Mucosa of rectum (tissue), 2 donors: ENCODE results near the gene ULBP3.

Source experiments
- H3K27ac ChIP-seq, 2 donors: one replicate each; pipeline ENCODE4 v1.7.0; 2013; ENCODE audit warnings: inconsistent platforms in 2 of 2, low read depth in 2 of 2, low read length in 2 of 2
- H3K27me3 ChIP-seq, 2 donors: one replicate each; pipeline ENCODE4 v1.7.0; 2013; ENCODE audit warnings: low read length in 2 of 2; ENCODE audit not compliant: control insufficient read depth in 2 of 2, insufficient read depth in 2 of 2
- H3K36me3 ChIP-seq, 2 donors: one replicate each; pipeline ENCODE4 v1.7.0; 2013; ENCODE audit warnings: low read length in 2 of 2; ENCODE audit not compliant: control insufficient read depth in 2 of 2, insufficient read depth in 2 of 2
- H3K4me1 ChIP-seq, 2 donors: one replicate each; pipeline ENCODE4 v1.7.0; 2013; ENCODE audit warnings: low read length in 2 of 2, mild to moderate bottlenecking in 1 of 2; ENCODE audit not compliant: control insufficient read depth in 2 of 2, insufficient read depth in 2 of 2
- H3K4me3 ChIP-seq, 2 donors: one replicate each; pipeline ENCODE4 v1.7.0; 2013; ENCODE audit warnings: low read length in 2 of 2
- H3K9ac ChIP-seq, 2 donors: one replicate each; pipeline ENCODE4 v1.7.0; 2013; ENCODE audit warnings: low read length in 2 of 2, low read depth in 1 of 2, mild to moderate bottlenecking in 1 of 2
- H3K9me3 ChIP-seq, 2 donors: one replicate each; pipeline ENCODE4 v1.7.0; 2013; ENCODE audit warnings: low read length in 2 of 2; ENCODE audit not compliant: control insufficient read depth in 2 of 2
- donor health status: healthy.
- donor health status: Normal muscosa, but diverticular disease.

Gene ULBP3

GRCh38 chr6:150098155-150098554 lies 29.2 kb upstream of the ULBP3 start:
- H3K4me1 ChIP-seq = no peaks in the 10 kb centered on the region
- H3K9me3 ChIP-seq = no peaks in the 10 kb centered on the region
- peaks cover 4 to 8% of the 10 kb centered on the region in 2 donors for H3K27me3 ChIP-seq
- no peaks in the 10 kb centered on the region for H3K36me3 ChIP-seq
- H3K27ac ChIP-seq = no peak overlapping the region
- no peak overlapping the region for H3K4me3 ChIP-seq
- H3K9ac ChIP-seq = no peak overlapping the region

GRCh38 chr6:150093397-150093796 lies 24.5 kb upstream of the ULBP3 start:
- no peak overlapping the region for H3K27ac ChIP-seq

DNA sequence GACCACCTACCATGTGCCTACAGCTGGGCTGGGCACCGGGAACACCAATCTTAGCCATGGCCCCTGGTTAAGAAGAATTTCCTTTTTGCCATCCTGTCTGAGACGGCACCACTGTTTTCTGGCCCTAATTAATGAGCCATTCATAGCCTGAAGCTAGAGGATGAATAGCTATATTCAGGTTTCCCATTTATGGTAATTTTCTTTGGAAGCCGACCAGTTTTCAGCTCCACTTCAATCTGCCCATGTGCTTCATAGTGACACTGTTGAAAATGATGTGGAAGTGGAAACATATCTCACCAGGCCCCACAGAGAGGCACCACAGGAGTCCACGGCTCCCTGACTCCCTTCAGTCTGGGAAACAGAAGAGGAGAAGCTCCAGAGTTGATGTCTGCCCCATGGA lies 22.6 kb upstream of the ULBP3 start:
- no peak overlapping the region for H3K4me3 ChIP-seq
- H3K27me3 ChIP-seq = peaks cover 2 to 4% of the 10 kb centered on the region in 2 donors
- no peaks in the 10 kb centered on the region for H3K9me3 ChIP-seq
- H3K27ac ChIP-seq = no peak overlapping the region
- H3K9ac ChIP-seq = no peak overlapping the region
- H3K4me1 ChIP-seq = no peaks in the 10 kb centered on the region
- H3K36me3 ChIP-seq = no peaks in the 10 kb centered on the region

More at GRCh38 chr6:150093397-150093796, 24.5 kb upstream of the ULBP3 start:
- Histone ChIP-seq H3K9ac (no peak overlapping the region), H3K36me3 (no peaks in the 10 kb centered on the region), H3K4me1 (no peaks in the 10 kb centered on the region), H3K4me3 (no peak overlapping the region), H3K27me3 (peaks cover 4 to 7% of the 10 kb centered on the region in 2 donors), H3K9me3 (no peaks in the 10 kb centered on the region)

DNA sequence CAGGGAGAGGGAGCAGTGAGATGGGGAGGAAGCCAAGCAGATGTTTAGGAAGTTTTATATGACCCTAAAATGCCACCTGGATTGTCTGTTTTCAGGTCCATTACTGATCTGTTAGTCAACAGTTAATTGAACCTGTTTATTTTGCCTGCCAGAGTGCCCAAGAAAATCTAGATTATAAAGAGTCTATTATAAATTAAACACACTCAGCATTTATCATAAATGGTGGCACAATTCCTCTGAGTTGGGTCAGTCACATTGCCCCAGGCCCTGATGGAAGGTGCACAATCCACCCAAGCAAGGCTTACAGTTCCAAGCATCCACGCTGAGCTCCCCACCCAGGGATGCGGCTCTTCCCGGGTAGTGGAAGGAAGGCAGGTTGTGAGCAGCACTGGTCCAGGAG lies 21.4 kb upstream of the ULBP3 start:
- H3K4me3 ChIP-seq = no peak overlapping the region

DNA sequence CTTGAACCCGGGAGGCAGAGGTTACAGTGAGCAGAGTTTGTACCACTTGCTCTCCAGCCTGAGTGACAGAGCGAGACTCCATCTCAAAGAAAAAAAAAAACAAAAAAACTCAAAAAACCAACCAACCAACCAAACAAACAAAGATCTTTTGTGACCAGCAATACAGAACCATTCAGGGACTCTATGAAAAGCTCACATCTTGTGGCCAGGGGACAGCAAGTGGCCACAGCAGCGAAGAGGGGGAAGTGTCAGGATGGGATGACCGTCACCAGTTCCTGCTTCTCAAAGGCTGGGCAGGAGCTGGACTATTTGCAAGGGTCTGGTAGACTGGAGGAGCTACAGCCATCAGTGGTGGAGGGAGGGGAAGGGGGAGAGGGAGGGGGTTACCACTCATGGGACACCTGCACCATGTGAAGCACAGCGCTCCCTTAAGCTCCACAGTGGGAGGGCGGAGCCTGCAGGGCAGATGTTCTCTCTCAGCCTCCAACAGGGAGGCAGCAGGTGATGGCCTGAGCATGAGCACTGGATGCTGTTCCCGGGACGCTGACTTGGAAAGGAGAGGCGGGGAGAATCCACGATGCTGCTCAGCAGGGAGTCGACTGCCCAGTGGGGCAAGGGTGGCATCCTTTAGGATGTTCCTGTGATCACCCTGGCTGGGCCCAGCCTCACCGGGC lies 19.7 kb upstream of the ULBP3 start:
- no peaks in the 10 kb centered on the region for H3K27me3 ChIP-seq
- no peak overlapping the region for H3K4me3 ChIP-seq
- H3K27ac ChIP-seq = no peak overlapping the region
- no peak overlapping the region for H3K9ac ChIP-seq
- H3K9me3 ChIP-seq = no peaks in the 10 kb centered on the region
- H3K4me1 ChIP-seq = no peaks in the 10 kb centered on the region
- H3K36me3 ChIP-seq = no peaks in the 10 kb centered on the region

More for the DNA sequence above, 21.4 kb upstream of the ULBP3 start:
- no peaks in the 10 kb centered on the region for H3K4me1 ChIP-seq
- no peaks in the 10 kb centered on the region for H3K36me3 ChIP-seq
- no peak overlapping the region for H3K9ac ChIP-seq
- H3K27ac ChIP-seq = no peak overlapping the region
- H3K27me3 ChIP-seq = no peaks in the 10 kb centered on the region
- no peaks in the 10 kb centered on the region for H3K9me3 ChIP-seq

DNA sequence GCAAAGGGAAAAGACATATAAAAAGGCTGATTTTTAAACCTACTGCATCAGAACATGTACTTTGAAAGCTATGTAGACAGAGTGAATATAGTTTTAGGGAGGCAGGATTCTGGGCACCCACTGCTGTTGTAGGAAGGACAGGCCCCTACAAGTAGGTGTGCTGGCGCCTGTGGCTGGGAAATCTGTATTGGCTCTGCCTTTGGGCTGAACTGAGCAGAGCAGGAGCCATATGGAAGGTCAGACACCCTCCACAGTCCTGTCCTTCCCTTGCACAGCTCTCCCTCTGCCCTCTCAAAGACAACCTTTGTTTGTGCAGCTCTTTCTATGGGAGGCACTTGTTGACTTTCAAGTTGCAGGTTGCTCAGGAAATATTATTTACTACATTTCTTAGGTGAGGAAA lies 18.4 kb upstream of the ULBP3 start:
- Histone ChIP-seq H3K4me3 (no peak overlapping the region), H3K27me3 (no peaks in the 10 kb centered on the region), H3K4me1 (no peaks in the 10 kb centered on the region), H3K9ac (no peak overlapping the region), H3K27ac (no peak overlapping the region), H3K36me3 (no peaks in the 10 kb centered on the region), H3K9me3 (no peaks in the 10 kb centered on the region)

DNA sequence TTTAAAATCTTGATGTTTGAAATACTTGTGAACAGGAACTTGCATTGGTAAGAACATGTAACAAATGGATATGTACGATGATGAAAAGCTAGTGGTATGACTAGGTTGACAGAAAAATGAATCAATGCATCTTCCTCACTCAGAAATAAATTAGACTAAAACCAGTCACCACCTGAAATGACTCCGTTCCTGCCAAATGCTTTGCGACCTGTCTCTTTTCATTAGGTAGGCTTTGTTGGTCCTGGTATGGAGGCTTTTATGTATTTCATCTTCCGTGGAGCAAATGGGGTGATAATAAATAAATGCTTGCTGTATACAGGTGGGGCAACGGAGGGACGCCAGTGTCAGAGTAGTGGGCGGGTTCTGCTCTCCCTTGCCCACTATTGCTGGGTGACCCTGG lies 17.1 kb upstream of the ULBP3 start:
- no peaks in the 10 kb centered on the region for H3K27me3 ChIP-seq
- H3K4me1 ChIP-seq = no peaks in the 10 kb centered on the region
- H3K9me3 ChIP-seq = no peaks in the 10 kb centered on the region
- no peak overlapping the region for H3K27ac ChIP-seq
- no peak overlapping the region for H3K4me3 ChIP-seq
- no peak overlapping the region for H3K9ac ChIP-seq
- H3K36me3 ChIP-seq = no peaks in the 10 kb centered on the region

- Histone ChIP-seq H3K36me3 (no peaks in the 10 kb centered on the region), H3K9me3 (no peaks in the 10 kb centered on the region), H3K27me3 (no peaks in the 10 kb centered on the region), H3K4me3 (no peak overlapping the region), H3K4me1 (no peaks in the 10 kb centered on the region), H3K9ac (no peak overlapping the region), H3K27ac (no peak overlapping the region)
Observed at GRCh38 chr6:150084426-150084825, 15.5 kb upstream of the ULBP3 start.

GRCh38 chr6:150083839-150084238 lies 14.9 kb upstream of the ULBP3 start:
- Histone ChIP-seq H3K9ac (no peak overlapping the region), H3K9me3 (no peaks in the 10 kb centered on the region), H3K27me3 (no peaks in the 10 kb centered on the region), H3K36me3 (no peaks in the 10 kb centered on the region), H3K4me1 (no peaks in the 10 kb centered on the region), H3K27ac (no peak overlapping the region), H3K4me3 (no peak overlapping the region)

- Histone ChIP-seq H3K4me3 (no peak overlapping the region), H3K9ac (no peak overlapping the region), H3K9me3 (no peaks in the 10 kb centered on the region), H3K36me3 (no peaks in the 10 kb centered on the region), H3K27ac (no peak overlapping the region), H3K4me1 (no peaks in the 10 kb centered on the region), H3K27me3 (no peaks in the 10 kb centered on the region)
Observed at GRCh38 chr6:150081702-150082101, 12.8 kb upstream of the ULBP3 start.

- Histone ChIP-seq H3K4me1 (no peaks in the 10 kb centered on the region), H3K9ac (no peak overlapping the region), H3K27me3 (no peaks in the 10 kb centered on the region)
Observed at GRCh38 chr6:150079604-150080003, 10.7 kb upstream of the ULBP3 start.

More at GRCh38 chr6:150079604-150080003, 10.7 kb upstream of the ULBP3 start:
- Histone ChIP-seq H3K27ac (no peak overlapping the region), H3K9me3 (no peaks in the 10 kb centered on the region), H3K4me3 (no peak overlapping the region), H3K36me3 (no peaks in the 10 kb centered on the region)
